Type B pancreatic cell (in vitro differentiated cells): ENCODE data around the gene MUC6. TPM values are rescaled to one million over a fixed set of nuclear protein-coding genes. Genes with fewer than 3 reads are reported as not detected.

Experiments used
- DNase-seq: peaks from one replicate; pipeline ENCODE4 v3.0.0; 2021; ENCODE audit warnings: mixed read lengths; ENCODE audit not compliant: unreplicated experiment; ENCODE audit errors: extremely low spot score
- H3K27ac Mint-ChIP-seq: 2 replicates; pipeline ENCODE4 v1.8.0; 2021; ENCODE audit warnings: mild to moderate bottlenecking, mixed read lengths
- H3K27me3 Mint-ChIP-seq: 2 replicates; pipeline ENCODE4 v1.8.0; 2021; ENCODE audit warnings: mixed read lengths
- H3K36me3 Mint-ChIP-seq: 2 replicates; pipeline ENCODE4 v1.8.0; 2021; ENCODE audit warnings: mixed read lengths
- H3K4me1 Mint-ChIP-seq: one replicate; pipeline ENCODE4 v1.8.0; 2021; ENCODE audit warnings: mixed read lengths; ENCODE audit not compliant: unreplicated experiment
- H3K4me3 Mint-ChIP-seq: 2 replicates; pipeline ENCODE4 v1.8.0; 2021; ENCODE audit warnings: mild to moderate bottlenecking, mixed read lengths
- H3K9me3 Mint-ChIP-seq: 2 replicates; pipeline ENCODE4 v1.8.0; 2021; ENCODE audit warnings: mixed read lengths
- CTCF ChIP-seq: fragments of 200-600 bp; sonication (generic); conservative IDR thresholded peaks from 2 replicates; pipeline ENCODE4 v1.5.0; 2021; ENCODE audit warnings: antibody characterized with exemption, mild to moderate bottlenecking
- total RNA-seq: library from RNA; stranded (reverse); gene quantifications from 2 replicates; pipeline ENCODE4 v1.2.1, GENCODE V29; 2021; ENCODE audit warnings: low replicate concordance

MUC6 gene
- total RNA-seq, 1 donor from 2014 or later, result 0.46 TPM

DNA sequence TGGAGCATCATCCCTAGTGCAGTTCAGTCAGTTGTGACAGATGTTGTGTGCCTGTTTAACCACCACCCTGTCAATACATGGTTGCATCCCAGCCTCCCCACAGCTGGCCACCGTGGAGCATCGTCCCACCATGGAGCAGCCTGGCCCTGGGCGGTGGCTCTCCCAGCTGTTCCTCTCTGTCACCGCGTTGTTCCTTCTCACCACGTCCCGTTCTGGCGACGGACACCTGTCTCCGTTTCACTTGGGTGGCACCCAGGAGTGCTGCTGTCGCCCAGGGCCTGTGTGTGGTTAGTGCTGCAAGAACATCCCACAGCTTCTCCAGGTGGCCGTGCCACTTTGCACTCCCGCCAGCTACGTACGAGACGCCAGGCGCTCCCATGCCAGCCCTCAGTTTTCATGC lies 26.5 kb downstream of the MUC6 start:
- peaks cover 13% of the 10 kb centered on the region for H3K36me3 Mint-ChIP-seq
- DNase-seq, result no peak
- no peaks in the 10 kb centered on the region for H3K9me3 Mint-ChIP-seq
- H3K27ac Mint-ChIP-seq, result no peak overlapping the region
- TF ChIP-seq CTCF, result no peak
- H3K4me3 Mint-ChIP-seq, result no peak overlapping the region
- no peaks in the 10 kb centered on the region for H3K27me3 Mint-ChIP-seq
- peaks cover 18% of the 10 kb centered on the region for H3K4me1 Mint-ChIP-seq

DNA sequence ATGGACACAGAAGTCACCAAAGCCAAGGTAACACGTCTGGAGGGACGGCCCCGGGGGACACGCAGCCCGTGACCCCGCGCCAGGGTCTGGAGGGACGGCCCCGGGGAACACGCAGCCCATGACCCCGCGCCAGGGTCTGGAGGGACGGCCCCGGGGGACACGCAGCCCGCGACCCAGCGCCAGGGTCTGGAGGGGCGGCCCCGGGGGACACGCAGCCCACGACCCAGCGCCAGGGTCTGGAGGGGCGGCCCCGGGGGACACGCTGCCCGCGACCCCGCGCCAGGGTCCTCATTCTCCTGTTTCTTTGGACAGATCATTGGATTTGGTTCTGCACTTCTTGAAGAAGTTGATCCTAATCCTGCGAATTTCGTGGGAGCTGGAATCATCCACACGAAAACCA lies 27.1 kb downstream of the MUC6 start:
- H3K4me3 Mint-ChIP-seq, result no peak overlapping the region
- H3K4me1 Mint-ChIP-seq, result peaks cover 19% of the 10 kb centered on the region
- TF ChIP-seq CTCF, result no peak
- no peak overlapping the region for H3K27ac Mint-ChIP-seq
- no peaks in the 10 kb centered on the region for H3K9me3 Mint-ChIP-seq
- no peaks in the 10 kb centered on the region for H3K27me3 Mint-ChIP-seq
- no peak for DNase-seq
- H3K36me3 Mint-ChIP-seq, result peaks cover 13% of the 10 kb centered on the region

GRCh38 chr11:1008803-1009145 lies 27.7 kb downstream of the MUC6 start:
- no peak for DNase-seq
- TF ChIP-seq CTCF, result no peak
- peaks cover 19% of the 10 kb centered on the region for H3K4me1 Mint-ChIP-seq
- H3K4me3 Mint-ChIP-seq, result no peak overlapping the region
- no peaks in the 10 kb centered on the region for H3K27me3 Mint-ChIP-seq
- no peak overlapping the region for H3K27ac Mint-ChIP-seq
- H3K36me3 Mint-ChIP-seq, result peaks cover 13% of the 10 kb centered on the region
- no peaks in the 10 kb centered on the region for H3K9me3 Mint-ChIP-seq

DNA sequence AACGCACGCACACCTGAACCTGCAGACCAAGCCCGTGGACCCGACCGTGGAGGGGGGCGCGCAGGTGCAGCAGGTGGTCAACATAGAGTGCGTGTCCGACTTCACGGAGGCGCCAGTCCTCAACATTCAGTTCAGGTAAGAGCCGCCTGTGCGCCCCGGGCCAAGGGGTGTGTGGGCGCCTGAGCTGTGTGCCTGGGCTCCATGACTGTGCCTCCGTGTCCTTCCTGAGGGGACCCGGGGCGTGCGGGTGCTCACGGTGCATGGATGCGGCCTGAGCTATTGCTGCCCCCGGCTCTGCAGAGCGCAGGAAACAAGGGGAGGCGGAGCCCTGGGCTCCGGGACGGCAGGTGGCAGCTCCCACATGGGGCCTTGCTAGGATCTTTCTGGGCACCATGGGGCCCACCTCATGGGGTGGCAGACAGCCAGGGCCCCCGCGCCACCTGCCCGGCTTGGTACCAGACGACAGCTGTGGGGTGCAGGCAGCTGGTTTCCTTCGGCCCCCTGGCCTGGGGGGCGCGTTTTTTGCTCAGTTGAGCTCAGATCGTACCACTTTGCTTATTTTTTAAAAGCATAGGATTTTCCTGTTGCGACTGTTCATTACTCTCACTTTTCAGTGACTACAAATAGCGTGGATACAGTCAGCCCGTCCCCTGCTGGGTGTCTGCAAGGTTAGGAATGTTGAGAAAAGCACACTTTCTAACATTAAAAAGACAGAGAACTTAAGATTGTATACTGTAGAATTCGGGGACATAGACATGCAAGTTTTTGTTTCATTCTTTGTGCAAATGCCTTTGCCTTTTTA lies 28.3 kb downstream of the MUC6 start:
- Mint-ChIP-seq H3K27ac (no peak overlapping the region), H3K36me3 (peaks cover 13% of the 10 kb centered on the region), H3K4me1 (peaks cover 19% of the 10 kb centered on the region), H3K4me3 (no peak overlapping the region), H3K27me3 (no peaks in the 10 kb centered on the region), H3K9me3 (no peaks in the 10 kb centered on the region)
- no peak for TF ChIP-seq CTCF
- DNase-seq, result no peak

- Mint-ChIP-seq H3K4me3 (no peak overlapping the region), H3K4me1 (peaks cover 19% of the 10 kb centered on the region), H3K27ac (no peak overlapping the region), H3K9me3 (no peaks in the 10 kb centered on the region), H3K36me3 (peaks cover 16% of the 10 kb centered on the region), H3K27me3 (no peaks in the 10 kb centered on the region)
- DNase-seq, result no peak
- TF ChIP-seq CTCF, result no peak
Measured at GRCh38 chr11:1007279-1007678, 29.2 kb downstream of the MUC6 start.
